Suprapubic skin (tissue), 4 donors: ENCODE results near the gene BCS1L. TPM values are rescaled to one million over a fixed set of nuclear protein-coding genes. Genes with fewer than 3 reads are reported as not detected.

Experiments
- DNase-seq, 2 donors: peaks; one replicate each; pipeline ENCODE4 v3.0.0-alpha.2; 2019; ENCODE audit warnings: low spot score in 2 of 2
- H3K27ac ChIP-seq: fragments of 200-600 bp; sonication (generic); one replicate; pipeline ENCODE4 v1.5.1; 2019
- H3K27me3 ChIP-seq: fragments of 200-600 bp; sonication (generic); one replicate; pipeline ENCODE4 v1.5.1; 2019
- H3K36me3 ChIP-seq: fragments of 200-600 bp; sonication (generic); one replicate; pipeline ENCODE4 v1.5.1; 2019
- H3K4me1 ChIP-seq: fragments of 200-600 bp; sonication (generic); one replicate; pipeline ENCODE4 v1.5.1; 2019
- H3K4me3 ChIP-seq: fragments of 200-600 bp; sonication (generic); one replicate; pipeline ENCODE4 v1.5.1; 2019; ENCODE audit warnings: mild to moderate bottlenecking
- H3K9me3 ChIP-seq: fragments of 200-600 bp; sonication (generic); one replicate; pipeline ENCODE4 v1.5.1; 2019
- CTCF ChIP-seq, 2 donors: fragments of 200-600 bp in 1 of 2; fragments of 450-650 bp in 1 of 2; sonication (generic) in 1 of 2; IDR thresholded peaks; one replicate each; pipeline ENCODE4 v1.5.1; 2016 to 2019; ENCODE audit warnings: antibody characterized with exemption in 2 of 2, mild to moderate bottlenecking in 1 of 2, moderate library complexity in 1 of 2
- EP300 ChIP-seq: sonication (generic); formaldehyde crosslinking; IDR thresholded peaks from one replicate; pipeline ENCODE4 v1.6.1; 2017; ENCODE audit warnings: antibody characterized with exemption
- POLR2A ChIP-seq, 2 donors: fragments of 450-650 bp; IDR thresholded peaks; one replicate each; pipeline ENCODE4 v1.6.1; 2017; ENCODE audit warnings: antibody characterized with exemption in 2 of 2, mild to moderate bottlenecking in 2 of 2, moderate library complexity in 2 of 2
- POLR2AphosphoS5 ChIP-seq, 3 donors: sonication (generic); formaldehyde crosslinking; IDR thresholded peaks; one replicate each; pipeline ENCODE4 v1.6.1; 2017; ENCODE audit warnings: antibody characterized with exemption in 3 of 3
- WGBS: methylation state at CpG from one replicate; pipeline ENCODE4 v1.1.5; 2018; 5-methylcytosine and 5-hydroxymethylcytosine counted together
- total RNA-seq, 4 donors: library from RNA; depleted of rRNA; stranded (reverse); fragments of >200 nt; gene quantifications; one replicate each; pipeline ENCODE4 v1.1.0, GENCODE V29; 2016

The BCS1L gene
- total RNA-seq, 4 donors from 2014 or later = 30.3 to 72.8 (median 39.2) TPM

- 6% methylated on average over 16 of the region's 27 CpGs for WGBS
- no peak for DNase-seq
- H3K36me3 ChIP-seq = peaks cover 51% of the 10 kb centered on the region
- no peaks in the 10 kb centered on the region for H3K9me3 ChIP-seq
- no peaks in the 10 kb centered on the region for H3K27me3 ChIP-seq
- peaks cover 26% of the 10 kb centered on the region for H3K4me1 ChIP-seq
- TF ChIP-seq EP300 = no peak
- peak overlapping the region; percentile 70 for H3K4me3 ChIP-seq
- peak overlapping the region; percentile 57 for H3K27ac ChIP-seq
Measured at GRCh38 chr2:218658671-218659257, 719 bp upstream of the BCS1L start.

- DNase-seq = no peak
- no peaks in the 10 kb centered on the region for H3K9me3 ChIP-seq
- H3K4me3 ChIP-seq = peak overlapping the region; percentile 70
- H3K27me3 ChIP-seq = no peaks in the 10 kb centered on the region
- peak overlapping the region; percentile 57 for H3K27ac ChIP-seq
- TF ChIP-seq EP300 = no peak
- TF ChIP-seq POLR2AphosphoS5 (IDR thresholded peaks at IDR 0.05) = no peak
- TF ChIP-seq POLR2A (IDR thresholded peaks at IDR 0.05) = no peak
- no peak for TF ChIP-seq CTCF (IDR thresholded peaks at IDR 0.05)
- H3K36me3 ChIP-seq = peaks cover 51% of the 10 kb centered on the region
- peaks cover 26% of the 10 kb centered on the region for H3K4me1 ChIP-seq
- 13% methylated on average over 8 of the region's 8 CpGs for WGBS
Measured at GRCh38 chr2:218659988-218660358, 490 bp downstream of the BCS1L start.

DNA sequence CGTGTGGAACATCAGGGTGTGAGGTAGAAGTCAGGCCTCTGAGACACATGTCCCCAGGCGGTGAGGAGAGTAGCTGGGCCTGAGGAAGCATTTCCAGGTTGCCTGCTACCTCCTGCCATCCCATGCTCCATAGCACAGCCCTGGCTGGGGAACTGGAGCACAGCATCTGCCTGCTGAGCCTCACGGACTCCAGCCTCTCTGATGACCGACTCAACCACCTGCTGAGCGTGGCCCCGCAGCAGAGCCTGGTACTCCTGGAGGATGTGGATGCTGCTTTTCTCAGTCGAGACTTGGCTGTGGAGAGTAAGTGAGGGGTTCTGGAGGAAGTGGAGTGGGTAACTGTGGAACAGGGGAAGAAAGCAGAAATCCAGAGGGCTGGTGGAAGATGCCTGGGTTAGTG, 2.9 kb downstream of the BCS1L start:
- no peaks in the 10 kb centered on the region for H3K9me3 ChIP-seq
- no peak overlapping the region for H3K4me3 ChIP-seq
- H3K36me3 ChIP-seq = peaks cover 58% of the 10 kb centered on the region
- H3K27me3 ChIP-seq = no peaks in the 10 kb centered on the region
- TF ChIP-seq POLR2AphosphoS5 (IDR thresholded peaks at IDR 0.05) = no peak
- TF ChIP-seq CTCF (IDR thresholded peaks at IDR 0.05) = no peak
- no peak for TF ChIP-seq EP300
- peaks cover 26% of the 10 kb centered on the region for H3K4me1 ChIP-seq
- no peak overlapping the region for H3K27ac ChIP-seq
- DNase-seq = no peak
- 90% methylated on average over 6 of the region's 7 CpGs for WGBS

- H3K36me3 ChIP-seq = peaks cover 60% of the 10 kb centered on the region
- TF ChIP-seq CTCF (IDR thresholded peaks at IDR 0.05) (no peak), EP300 (no peak)
- no peak overlapping the region for H3K27ac ChIP-seq
- no peak for DNase-seq
- peaks cover 23% of the 10 kb centered on the region for H3K4me1 ChIP-seq
- H3K9me3 ChIP-seq = no peaks in the 10 kb centered on the region
- WGBS = 84% methylated on average over 10 of the region's 10 CpGs
- no peak overlapping the region for H3K4me3 ChIP-seq
- no peaks in the 10 kb centered on the region for H3K27me3 ChIP-seq
Measured at GRCh38 chr2:218662827-218663226, 3.3 kb downstream of the BCS1L start.

GRCh38 chr2:218663901-218664300, 4.4 kb downstream of the BCS1L start:
- H3K9me3 ChIP-seq = no peaks in the 10 kb centered on the region
- peaks cover 65% of the 10 kb centered on the region for H3K36me3 ChIP-seq
- DNase-seq = no peak
- H3K27me3 ChIP-seq = no peaks in the 10 kb centered on the region
- no peak overlapping the region for H3K27ac ChIP-seq
- H3K4me3 ChIP-seq = no peak overlapping the region
- H3K4me1 ChIP-seq = peaks cover 13% of the 10 kb centered on the region
- TF ChIP-seq EP300 = no peak
- no peak for TF ChIP-seq POLR2AphosphoS5 (IDR thresholded peaks at IDR 0.05)
- TF ChIP-seq CTCF (IDR thresholded peaks at IDR 0.05) = no peak
- TF ChIP-seq POLR2A (IDR thresholded peaks at IDR 0.05) = no peak
- 89% methylated on average over 8 of the region's 15 CpGs for WGBS

GRCh38 chr2:218664653-218665052, 5.2 kb downstream of the BCS1L start:
- no peaks in the 10 kb centered on the region for H3K27me3 ChIP-seq
- no peak for DNase-seq
- H3K36me3 ChIP-seq = peaks cover 65% of the 10 kb centered on the region
- H3K4me3 ChIP-seq = no peak overlapping the region
- TF ChIP-seq CTCF (IDR thresholded peaks at IDR 0.05) (no peak), EP300 (no peak), POLR2A (IDR thresholded peaks at IDR 0.05) (no peak), POLR2AphosphoS5 (IDR thresholded peaks at IDR 0.05) (no peak)
- H3K4me1 ChIP-seq = peaks cover 10% of the 10 kb centered on the region
- no peak overlapping the region for H3K27ac ChIP-seq
- 95% methylated on average over 7 of the region's 7 CpGs for WGBS
- H3K9me3 ChIP-seq = no peaks in the 10 kb centered on the region
